HG02759 (cell line): ENCODE data around the gene PTGES2.
A peak's percentile ranks its signal among the peaks of the same experiment; 100 is the strongest.

Source experiments
- ATAC-seq: cut with Tn5 transposase; IDR thresholded peaks from one replicate; pipeline ENCODE4 v1.9.1; 2021; ENCODE audit warnings: mild to moderate bottlenecking, moderate library complexity; ENCODE audit not compliant: unreplicated experiment

The PTGES2 gene

DNA sequence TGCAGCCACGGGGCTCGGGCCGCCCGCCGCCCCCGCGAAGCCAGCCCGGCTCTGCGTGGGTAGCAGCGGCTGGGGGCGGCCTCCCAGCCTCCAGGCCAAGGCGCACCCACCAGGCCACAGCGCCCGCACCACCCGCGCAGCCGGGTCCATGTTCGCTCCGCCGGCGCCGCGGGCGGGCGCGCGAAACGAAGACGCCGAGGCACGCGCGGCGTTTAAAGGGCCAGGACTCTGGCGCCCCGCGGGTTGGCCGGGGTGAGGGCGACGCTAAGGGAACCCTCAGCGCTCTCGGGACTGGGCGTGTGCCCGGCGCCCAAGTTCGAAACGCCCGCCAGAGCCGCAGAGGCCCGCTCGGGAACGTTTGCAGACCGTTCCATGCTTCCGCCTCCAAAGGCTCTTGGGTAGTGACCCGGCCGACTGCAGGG is at the start of gene PTGES2:
Gene PTGES2, minus strand, starts transcription at position 162 of the 422 bp plus-strand sequence. Its CDS starts 12 bp downstream, at position 150.
- peak; percentile 69 for ATAC-seq

DNA sequence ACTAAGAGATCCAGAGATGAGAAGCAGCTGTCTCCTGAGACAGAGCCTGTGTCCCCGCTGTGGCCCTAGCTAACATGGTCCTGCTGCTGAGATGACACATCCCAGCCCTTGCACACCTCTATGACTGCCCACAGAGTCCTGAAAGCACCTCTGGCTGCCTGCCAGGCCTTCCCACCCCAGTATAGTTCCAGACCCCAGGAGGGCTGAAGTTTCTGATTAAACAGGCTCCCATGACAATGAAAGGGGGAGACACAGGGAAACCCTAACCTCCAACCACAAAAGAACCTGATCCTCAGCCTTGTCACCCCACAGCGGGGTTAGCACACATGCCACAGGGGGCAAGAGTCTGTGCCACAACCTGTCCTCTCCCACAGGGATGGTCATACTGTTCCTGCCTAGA is 48.2 kb upstream of the PTGES2 start:
- ATAC-seq: no peak

DNA sequence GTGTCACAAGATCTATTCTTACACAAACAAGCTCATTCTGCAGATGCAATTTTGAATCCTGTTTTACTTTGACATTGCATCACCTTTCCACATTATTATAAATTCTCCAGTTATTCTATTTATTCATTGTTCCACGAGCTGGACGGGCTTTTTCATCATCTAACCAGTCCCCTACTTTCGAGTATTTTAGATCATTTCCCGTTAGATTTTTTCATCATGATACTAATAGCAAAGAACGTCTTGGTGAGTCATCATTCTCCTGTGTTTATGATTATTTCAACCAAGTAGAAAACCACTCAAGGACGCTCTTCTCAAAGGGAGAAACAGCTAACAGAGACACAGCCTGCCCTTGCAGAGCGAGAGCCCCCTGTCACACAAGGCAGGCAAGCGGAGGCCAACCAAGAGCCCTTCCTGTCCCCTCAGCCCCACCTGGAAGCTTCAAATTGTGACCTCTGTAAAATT is 47.6 kb upstream of the PTGES2 start:
- no peak for ATAC-seq

DNA sequence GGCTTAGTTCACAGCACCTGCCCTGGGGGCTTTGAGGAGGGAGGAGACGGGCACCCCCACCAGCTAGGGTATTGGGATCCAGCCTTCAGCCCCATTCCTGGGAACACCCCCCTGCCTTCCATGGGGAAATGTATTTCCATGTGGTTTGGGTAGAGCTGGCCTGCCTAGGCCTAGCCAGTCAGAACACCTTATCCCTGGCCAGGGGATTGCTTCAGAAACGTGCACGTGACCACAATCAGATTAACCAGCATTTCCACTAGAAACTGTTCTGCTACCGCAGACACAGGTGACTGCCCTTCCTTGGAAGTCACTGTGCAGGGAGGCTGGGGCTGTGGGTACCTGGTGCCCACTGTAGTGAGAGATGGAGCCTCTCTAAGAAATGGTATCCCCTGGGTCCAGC is 46.5 kb upstream of the PTGES2 start:
- ATAC-seq: no peak

DNA sequence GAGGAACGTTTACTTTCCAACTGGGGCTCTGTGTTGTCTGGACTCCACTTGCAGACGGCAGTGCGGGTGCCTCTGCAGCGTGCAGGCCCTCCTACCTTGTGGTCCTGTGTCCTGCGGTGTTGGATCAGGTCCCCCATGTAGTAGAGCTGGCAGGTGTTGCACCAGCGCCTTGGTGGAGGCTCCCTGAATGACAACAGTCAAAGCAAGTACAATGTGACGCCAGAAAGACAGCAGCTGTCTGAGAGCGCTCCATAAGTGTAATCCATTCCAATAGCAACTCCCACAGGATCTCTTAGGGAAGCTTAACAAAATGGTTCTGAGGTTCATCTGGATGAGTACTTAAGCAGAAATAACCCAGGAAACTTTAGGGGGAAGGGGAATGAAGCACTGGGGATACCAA is 42.4 kb upstream of the PTGES2 start:
- ATAC-seq: no peak

DNA sequence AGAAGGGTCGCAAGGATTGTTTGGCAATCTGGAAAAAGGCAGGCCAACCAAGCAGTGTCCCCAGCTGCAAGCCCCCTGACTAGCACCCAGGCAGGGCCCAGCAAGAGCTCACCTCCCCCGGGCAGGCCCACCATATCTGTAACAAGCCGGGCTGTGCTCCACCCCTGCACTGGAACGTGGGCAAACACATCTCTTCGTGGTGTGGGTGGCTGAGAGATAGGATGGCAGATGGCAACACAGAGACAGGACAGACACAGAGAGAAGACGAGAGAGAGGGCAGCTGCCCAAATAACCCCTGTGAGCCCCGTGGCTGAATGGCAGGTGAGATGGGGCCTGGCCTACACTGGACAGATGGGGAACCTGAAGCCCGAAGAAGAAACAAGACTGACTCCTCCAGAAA is 42.0 kb upstream of the PTGES2 start:
- no peak for ATAC-seq

DNA sequence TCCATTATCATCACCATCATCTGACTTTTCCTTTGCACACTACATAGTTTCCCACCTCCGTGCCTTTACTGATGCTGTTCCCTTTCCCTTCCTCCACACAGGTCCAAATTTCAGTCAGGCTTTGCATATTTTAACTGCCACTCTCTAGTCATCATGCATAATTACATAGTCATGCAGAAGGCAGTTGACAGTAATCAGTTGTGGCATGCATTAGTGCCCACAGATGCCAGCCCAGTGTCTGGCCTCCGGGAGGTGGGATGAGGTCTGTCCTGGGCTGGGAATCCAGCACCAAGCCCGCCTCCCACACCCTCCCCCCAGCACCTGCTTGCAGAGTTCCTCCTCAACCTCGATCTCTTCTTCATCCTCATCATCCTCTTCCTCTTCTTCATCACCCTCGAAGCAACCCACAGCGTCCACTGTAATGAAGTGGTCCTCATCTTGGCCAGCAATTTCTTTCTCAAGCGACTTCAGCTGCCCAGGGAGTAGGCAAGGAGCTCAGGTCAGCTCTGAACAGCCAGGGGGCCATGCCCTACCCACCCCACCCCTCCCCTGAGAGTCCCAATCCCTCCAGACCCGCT is 41.3 kb upstream of the PTGES2 start:
- no peak for ATAC-seq

DNA sequence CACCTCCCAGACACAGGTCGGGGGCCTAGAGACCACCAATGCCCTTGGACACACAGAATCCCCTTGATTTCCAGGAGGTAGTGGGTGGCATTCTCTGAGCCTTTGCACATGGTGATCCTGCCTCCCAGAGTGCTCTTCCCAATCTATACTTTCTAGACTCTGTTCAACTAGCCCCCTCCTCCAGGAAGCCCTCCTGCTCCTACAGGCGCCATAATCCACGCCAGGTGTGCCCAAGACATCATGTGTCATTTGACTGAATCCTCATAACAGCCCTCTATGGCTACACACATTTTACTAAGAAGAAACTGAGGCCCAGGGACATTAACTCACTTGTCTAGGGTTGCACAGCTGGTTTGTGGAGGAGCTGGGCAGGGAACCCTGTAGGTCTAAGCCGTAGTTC is 39.7 kb upstream of the PTGES2 start:
- no peak for ATAC-seq

DNA sequence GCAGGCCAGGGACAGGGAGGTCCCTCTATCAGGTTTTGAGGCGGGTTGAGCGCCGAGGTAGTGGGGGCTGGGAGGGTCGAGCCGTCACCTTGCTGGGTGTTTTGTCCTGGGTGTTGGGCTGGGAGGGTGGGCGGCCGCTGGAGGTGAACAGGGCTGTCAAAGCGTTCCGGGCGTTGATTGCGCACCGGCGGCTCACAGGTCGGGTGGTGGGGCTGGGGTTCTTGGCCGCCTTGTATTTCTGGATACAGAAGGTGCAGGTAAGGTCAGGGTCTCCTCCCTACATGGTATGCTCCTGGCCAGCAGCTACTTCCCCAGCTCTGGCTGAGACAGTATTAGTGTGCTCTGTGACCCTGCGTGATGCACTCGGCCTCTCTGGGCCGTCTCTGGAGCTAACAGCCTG is 38.6 kb upstream of the PTGES2 start:
- no peak for ATAC-seq

DNA sequence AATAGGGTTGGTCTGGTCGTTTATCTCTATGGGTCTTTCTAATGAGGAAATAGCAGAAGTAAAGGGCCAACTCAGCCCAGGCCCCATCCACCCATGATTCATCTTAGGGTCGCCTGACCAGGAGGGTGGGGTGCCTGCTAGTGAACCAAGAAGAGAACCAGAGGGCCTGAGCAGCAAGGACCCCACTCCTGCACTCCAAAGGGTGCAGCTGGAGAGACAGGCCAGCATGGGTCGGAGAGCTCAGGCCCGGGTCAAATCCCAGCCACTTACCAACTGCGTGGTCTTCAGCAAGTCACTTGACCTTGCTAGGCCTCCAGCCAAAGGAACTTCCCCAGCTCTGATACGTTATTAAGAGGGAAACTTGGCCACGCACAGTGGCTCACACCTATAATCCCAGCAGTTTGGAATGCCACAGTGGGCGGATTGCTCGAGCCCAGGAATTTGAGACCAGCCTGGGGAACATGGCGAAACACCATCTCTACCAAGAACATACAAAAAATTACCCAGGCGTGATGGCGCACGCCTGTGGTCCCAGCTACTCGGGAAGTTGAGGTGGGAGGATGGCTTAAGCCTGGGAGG is 36.9 kb upstream of the PTGES2 start:
- no peak for ATAC-seq

DNA sequence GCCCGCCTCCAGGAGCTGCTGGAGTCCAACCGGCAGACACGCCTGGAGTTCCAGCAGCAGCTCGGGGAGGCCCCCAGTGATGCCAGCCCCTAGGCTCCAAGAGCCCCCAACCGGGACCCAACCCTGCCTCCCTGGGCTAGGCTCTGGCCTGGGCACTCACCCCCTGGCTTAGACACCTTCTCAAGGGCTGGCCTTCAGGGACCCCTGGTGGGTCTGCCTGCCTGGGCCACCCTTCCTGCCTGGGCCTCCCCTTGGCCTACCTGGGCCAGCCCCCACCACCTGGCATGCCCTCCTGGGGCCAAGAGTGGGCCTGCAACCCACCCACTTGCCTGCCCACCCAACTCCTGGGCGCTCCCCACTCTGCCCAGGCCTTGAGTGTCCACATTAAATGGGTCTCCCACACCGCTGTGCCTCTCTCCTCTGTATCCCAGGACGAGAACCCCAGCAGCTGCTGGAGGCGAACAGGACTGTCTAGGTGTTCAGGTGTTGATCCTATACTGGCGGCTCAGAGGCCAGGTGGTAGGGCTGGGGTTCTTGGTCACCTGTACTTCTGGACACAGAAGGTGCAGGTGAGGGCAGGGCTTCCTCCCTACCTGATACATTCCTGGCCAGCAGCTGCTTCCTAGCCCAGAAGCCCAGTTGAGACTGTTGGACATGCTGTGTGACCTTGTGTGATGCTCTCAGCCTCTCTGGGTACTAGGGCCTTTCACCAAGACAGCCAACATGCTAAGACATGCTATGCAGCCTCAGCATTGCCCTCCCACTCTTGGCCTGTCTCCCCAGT is 36.2 kb upstream of the PTGES2 start:
- ATAC-seq: no peak

DNA sequence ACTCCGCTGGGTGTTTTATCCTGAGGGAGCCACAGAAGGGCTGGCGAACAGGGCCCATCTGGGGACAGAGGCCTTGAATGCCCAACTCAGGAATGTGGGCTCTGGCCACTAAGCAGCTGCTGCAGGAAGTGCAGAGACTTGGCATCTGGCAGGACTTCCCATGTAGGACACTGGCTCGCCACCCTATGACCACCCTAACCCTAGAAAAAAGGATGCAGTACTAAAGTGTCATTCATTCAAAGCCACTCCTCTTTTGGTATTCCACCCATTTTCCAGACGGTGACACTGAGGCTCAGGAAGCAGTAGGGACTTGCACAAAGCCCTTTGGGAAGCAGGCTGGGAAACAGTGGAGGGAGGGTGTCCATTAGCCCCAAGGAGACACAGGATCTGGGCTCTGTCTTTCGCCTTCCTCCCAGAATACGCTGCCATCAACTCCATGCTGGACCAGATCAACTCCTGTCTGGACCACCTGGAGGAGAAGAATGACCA is 35.5 kb upstream of the PTGES2 start:
- ATAC-seq: no peak

DNA sequence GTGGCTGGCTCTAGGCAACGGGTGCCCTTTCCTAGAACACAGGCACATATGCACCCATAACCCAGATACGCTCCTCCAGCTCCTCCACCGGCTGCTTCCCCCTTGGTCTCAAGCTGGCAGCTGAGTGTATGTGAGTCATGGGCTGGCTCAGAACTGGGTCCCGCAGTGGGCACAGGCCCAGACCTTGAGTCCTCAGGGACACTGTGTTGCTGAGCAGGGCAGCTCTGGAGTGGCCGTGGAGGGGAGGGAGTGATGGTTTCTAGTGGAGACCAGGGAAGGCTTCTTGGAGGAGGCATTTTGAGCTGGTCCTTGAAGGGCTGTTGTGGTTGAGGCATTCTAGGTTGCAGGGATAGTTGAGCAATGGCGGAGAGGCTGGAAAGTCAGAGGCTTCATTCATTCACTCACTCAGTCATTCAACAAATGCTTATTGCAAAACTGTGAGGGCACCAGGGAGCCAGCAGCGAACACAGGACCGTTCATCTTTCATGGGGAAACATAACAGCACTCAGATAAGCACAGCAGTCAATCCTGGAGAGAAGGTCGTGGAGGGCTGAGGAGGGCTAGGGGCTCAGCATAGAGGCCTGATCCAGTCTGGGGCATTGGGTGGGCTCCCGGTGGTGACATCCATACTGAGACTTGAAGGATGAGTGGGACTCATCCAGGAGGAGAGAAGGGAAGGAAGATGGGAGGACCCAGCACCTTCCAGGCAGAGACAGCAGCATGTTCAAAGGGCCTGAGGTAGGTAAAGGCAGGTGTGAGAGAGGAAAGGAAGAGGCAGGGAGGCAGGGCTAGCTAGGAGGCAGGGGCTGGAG is 34.9 kb upstream of the PTGES2 start:
- ATAC-seq: no peak

DNA sequence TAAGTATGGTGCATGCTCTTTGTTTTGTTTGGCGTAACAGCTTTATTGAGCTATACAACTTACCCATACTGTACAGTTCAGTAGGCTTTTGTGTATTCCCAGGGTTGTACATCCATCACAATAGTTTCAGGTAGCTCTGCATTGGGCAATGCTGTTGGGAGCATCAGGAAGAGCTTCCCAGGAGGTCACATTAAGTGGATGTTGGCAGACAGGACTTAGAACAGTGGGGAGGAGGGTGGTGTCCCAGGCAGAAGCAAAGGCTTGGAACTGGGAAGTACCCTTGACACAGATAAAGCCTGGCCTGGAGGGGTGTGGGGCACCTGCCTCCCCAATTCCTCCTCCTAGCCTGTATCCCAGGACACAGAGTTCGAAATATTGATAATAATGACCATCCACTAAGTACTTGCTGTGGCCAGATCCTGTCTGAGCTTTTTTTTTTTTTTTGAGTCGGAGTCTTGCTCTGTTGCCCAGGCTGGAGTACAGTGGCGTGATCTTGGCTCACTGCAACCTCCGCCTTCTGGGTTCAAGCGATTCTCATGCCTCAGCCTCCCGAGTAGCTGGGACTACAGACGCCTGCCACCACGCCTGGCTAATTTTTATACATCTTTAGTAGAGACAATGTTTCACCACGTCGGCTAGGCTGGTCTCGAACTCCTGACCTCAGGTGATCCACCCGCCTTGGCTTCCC is 33.8 kb upstream of the PTGES2 start:
- ATAC-seq: no peak

DNA sequence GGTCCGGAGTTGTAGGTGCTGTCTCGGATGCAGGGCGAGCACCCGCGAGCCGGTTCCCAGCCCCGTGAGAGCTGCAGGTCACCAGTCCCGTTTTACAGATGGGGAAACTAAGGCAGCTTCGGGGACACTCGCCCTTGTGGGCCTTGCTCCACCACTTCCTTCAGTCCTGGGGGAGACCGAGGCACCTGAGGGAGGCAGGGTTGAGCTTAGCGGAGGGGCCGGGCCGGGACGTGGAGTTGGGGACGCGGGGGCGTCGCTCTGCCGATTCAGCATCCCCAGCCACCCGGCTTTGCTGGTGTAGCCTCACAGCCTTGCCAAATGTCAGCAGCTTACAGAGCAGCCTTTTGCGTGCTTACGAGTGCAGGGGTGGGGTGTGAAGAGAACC is 33.1 kb upstream of the PTGES2 start:
- ATAC-seq: peak; percentile 9

DNA sequence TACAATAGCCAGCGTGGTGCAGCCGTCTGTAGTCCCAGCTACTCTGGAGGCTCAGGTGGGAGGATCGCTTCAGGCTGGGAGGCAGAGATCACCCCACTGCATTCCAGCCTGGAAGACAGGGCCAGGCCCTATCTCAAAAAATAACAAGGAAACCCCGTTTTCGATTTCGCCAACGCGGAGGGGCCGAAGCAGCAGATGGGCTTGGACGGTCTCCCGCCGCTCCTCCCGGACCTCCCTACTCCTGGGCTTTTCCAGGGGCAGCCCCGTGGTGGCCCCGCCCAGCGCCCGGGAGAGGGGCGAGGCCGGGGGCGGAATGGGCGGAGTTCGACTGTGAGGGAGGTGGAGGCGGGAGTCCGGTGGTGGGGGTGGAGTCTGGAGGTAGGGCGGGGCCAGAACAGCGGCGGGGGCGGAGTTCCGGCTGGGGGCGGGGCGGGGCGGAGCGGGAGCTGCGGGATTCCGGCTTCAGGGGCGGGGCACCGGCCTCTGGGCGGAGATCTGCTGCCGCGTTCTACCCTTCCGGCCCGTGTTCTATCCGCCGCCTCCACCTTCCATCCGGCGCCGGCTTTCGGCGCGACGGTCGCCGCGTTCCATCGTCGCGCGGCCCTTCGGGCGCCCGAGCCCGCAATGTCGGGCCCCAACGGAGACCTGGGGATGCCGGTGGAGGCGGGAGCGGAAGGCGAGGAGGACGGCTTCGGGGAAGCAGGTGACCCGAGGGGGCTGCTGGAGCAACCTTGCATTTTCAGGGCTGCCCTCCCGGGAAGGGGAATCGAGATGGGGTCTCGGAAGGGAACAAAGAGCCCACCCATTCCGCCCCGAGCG is 32.5 kb upstream of the PTGES2 start, which contains the start of gene BBLN:
Gene BBLN, plus strand, starts transcription at position 482 of the 819 bp plus-strand sequence. Its CDS starts 143 bp downstream, at position 625.
- ATAC-seq: peak; percentile 75

DNA sequence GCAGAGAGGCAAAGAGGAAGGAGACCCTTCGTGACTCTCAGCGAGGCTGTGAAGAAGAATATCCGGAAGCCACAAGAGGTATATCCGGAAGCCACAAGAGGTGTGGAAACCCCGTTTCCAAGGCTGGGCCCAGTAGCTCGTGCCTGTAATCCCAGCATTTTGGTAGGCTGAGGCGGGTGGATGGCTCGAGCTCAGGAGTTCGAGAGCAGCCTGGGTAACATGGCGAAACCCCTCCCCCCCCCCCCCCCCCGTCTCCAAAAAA is 31.9 kb upstream of the PTGES2 start:
- no peak for ATAC-seq

DNA sequence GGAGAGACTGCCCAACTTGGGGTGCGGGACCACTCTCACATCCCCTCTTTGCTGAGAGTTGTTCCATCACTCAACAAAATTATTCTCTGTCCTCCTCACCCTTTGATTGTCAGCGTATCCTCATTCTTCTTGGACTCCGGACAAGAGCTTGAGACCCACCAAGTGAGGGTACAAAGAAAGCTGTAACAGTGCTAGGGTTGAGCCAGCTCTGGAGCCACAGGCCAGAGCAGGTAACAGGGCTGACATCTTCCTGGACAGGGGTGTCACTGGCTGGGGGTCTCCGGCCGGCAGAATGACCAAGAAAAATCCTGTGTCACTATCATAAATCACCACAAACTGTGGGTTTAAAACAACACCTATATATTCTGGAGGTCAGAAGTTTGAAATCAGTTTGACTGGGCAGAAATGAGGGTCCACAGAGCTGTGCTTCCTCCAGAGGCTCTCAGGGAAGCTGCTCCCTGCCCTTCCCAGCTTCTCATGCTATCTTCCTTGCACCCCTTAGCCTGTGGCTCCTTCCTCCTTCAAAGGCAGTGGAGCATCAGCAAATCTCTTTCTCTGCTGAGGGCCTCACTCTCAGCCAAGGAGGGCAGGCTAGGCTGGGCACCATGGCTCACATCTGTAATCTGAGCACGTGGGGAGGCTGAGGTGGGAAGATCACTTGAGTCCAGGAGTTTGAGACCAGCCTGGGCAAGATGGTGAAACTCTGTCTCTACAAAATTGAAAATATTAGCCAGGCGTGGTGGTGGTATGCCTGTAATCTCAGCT is 28.4 kb upstream of the PTGES2 start:
- no peak for ATAC-seq
